GM21825 (cell line): ENCODE data around the gene SERPINI1.

Experiments used
- ATAC-seq: cut with Tn5 transposase; IDR thresholded peaks from one replicate; pipeline ENCODE4 v1.9.1; 2021; ENCODE audit warnings: mild to moderate bottlenecking, moderate library complexity; ENCODE audit not compliant: unreplicated experiment

Gene SERPINI1

DNA sequence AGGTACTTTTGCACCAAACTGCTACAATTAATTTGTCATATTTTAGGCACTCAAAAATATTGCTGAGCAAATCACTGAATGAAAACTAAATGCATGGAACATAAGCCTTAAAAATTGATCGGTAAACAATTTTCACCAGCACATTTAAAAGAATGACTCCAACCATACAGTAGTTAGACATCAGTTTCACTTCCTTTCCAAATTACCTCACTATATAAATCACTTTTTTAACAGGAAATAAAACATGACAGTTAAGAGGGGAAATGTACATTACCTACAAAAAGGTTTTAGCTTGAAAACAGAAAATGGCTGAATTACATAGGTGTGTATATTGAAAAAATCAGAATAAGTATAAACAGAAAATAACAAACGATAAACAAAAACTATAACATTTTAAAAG, 108.4 kb downstream of the SERPINI1 start:
- ATAC-seq: no peak

DNA sequence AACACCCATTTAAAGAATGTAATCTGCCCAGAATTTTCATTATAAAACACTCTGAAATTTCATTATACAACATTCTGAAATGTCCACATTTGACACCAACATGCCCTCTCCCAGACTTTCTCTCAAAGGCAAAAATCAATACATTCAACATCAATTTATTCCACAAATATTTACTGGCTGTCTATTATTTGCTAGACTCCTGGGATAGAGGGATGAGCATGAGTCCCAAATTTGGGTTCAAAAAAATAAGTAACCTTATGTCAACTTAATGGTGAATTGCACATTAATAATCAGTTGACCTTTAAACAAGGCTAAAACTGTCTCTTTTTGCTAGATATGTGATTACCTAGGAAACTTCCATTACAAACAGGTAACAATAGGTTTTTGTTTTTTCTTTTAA, 109.0 kb downstream of the SERPINI1 start:
- no peak for ATAC-seq

DNA sequence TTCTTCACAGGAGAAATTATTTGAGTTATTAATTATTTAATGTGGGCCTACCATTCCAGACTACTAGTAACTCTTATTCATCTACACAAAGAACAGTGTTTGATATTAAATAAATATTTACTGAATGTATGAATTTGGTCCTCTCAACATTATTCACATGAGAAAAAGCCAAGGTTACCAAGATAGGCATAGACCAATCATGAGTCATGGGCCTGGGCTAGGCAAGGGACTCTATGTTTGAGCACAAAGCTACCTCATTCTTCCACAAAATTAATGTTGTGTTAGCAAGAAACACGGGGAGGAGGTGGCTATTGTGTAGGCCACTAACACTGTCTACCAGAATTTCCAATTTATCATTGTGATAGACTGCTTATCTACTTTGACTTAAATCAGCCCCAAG, 115.7 kb downstream of the SERPINI1 start:
- ATAC-seq: no peak

DNA sequence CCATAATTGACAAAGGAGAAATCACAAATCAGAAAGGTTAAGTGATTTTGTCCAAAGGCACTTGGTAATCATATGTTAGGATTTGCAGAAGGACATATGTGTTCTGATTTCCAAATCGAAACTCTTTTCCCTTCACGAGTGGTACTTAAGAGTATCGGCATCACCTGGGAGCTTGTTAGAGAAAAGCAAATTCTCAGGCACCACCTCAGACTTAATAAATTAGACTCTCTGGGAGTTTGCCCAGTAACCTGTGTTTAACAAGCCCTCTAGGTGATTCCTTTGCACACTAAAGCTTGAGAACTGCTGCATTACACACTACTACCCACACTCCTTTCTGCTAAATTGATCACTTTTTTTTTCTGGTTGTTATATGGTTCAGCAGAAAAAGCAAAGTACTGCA, 116.2 kb downstream of the SERPINI1 start:
- no peak for ATAC-seq

DNA sequence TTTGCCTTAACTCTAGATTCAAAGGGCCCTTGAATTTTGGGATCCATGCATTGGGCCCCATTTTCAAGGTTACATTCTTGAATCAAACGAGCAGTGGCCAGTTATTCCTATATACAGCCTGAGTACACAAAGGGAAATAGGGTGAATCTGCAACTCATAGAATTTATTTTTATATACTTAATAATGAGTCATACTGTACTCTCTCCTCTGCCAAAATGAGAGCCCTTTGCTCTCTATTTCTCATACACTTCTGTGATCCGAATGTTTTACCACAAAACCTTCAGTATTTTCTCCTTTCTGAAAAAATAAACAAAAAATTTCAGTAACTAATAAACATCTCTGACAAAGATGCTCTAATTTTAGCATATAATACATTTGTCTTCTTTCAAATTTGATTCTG, 116.7 kb downstream of the SERPINI1 start:
- ATAC-seq: no peak

DNA sequence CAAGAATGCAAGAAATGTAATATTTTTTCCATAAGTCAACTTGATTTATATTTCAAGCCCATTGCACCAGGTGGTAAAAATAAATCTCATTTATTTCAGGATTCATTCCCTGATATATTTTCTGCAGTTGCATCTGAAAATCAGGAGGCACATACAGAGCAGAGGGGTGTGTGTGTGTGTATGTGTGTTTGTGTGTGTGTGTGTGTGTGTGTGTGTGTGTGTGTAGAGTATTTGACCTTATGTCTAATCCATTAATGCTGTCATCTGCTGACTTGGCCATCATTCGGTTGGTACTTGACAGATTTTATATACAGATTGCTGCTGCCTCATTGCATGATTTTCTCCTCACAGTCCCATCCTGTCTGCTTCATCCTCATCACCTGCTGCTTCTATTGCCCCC, 118.5 kb downstream of the SERPINI1 start:
- ATAC-seq: no peak

DNA sequence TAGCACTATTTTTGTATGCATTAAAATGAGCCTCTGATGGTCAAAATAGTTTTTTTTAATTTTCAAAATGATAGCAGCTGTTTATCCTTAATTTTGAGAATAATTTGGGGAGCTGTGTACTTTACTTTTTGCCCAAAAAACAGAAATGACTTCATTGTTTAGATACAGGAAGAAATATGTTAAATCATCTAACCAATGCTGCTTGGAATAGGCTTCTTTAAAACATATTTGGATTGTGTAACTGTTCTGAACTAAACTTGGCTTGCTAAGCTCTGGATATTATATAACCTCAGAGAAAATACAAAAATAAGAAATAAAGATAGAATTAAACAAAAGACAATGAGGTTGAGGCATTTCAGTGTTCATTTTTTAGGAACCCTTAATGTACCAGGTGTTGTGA, 119.3 kb downstream of the SERPINI1 start:
- ATAC-seq: no peak

DNA sequence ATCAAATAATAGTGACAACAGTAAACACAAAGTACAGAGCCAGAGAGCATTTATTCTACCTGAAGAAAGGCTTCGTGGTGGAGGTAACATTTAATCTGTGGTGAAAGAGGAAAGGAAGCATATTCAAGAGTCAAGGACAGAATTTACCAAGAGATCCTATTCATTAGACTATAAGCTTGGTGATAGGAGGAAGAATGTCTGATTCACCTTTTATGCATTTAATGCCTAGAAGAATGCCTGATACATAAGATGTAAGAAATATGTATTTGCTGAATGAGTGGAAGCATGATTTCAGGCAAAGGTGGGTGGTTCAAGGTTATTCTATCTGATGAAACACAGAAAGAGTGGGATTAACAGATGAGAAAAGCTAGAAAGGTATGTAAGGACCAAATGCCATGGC, 119.8 kb downstream of the SERPINI1 start:
- ATAC-seq: no peak

DNA sequence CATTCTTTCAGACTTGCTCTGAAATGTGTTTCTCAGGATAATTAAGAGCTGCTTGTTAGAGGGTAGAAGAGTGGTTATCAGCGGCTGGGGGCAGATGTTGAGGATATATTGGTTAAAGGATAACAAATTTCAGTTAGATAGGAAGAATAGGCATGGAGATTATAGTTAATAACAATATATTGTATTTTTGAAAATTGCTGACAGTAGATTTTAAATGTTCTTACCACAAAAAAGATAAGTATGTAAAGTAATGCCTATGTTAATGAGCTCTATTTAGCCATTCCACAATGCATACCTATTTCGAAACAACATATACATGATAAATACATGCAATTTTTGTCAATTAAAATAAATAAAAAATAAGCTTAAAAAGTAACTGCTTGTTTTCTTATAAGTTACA, 123.3 kb downstream of the SERPINI1 start:
- ATAC-seq: no peak

DNA sequence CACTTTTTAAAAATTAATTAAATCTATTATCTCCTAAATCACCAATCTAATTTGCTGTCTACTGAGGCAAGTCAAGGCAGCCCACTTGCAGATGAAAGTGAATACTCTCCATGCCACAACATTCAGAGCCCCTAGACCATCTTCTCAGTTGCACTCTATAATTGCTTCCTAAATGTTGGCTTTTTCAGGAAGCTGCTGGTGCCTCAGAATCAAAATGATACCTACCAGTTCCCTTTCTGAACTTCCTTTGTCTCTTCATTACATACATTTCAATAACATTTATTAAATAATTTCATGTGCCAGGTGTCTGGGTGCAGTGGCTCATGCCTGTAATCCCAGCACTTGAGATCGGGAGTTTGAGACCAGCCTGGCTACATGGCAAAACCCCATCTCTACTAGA, 124.1 kb downstream of the SERPINI1 start:
- ATAC-seq: no peak

DNA sequence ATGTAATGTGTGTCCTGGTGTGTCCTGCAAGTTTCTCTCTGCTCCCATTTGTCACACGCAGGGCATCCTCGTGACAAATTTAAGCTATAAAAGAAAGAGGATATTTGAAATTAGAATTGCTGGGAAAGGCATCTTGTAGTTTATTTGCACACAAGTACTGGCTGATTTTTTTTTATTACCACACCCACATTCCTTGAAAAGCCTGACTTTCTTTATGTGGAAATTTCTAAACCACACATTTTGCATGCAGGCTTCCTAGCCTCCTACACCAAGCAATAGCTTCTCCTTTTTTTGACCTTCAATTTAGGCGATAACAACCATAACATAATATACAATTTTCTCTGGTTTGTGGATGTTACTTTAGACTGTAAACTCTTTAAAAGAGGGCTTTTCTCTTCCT, 126.1 kb downstream of the SERPINI1 start:
- no peak for ATAC-seq

DNA sequence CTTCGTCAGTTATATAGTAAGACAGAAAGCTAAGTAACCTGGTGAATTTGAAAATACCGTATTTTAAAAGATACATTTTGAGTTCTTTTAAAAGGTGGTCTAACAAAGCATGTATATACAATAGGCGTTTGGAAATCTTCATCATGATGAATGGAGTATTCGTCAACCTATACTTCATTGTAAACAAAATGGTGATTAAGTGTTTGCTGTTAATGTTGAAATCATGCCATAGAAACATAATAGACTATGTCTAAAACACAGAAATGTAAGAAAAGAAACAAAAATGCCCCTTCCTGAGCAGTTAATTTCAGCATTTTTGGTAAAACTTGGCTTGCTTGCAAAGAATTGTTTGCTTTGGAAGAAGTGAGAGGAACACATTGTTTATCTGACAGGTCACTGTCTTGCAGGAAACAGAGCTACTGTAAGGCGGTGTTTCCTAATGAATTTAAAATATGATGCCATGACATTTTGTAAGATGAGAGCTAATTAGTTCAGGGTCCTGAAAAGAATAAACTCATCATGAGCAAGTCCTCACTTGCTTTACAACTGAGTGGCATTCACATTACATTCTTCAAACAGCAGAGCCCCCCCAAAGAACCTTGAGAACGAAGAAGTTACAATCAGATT, 126.7 kb downstream of the SERPINI1 start:
- no peak for ATAC-seq

DNA sequence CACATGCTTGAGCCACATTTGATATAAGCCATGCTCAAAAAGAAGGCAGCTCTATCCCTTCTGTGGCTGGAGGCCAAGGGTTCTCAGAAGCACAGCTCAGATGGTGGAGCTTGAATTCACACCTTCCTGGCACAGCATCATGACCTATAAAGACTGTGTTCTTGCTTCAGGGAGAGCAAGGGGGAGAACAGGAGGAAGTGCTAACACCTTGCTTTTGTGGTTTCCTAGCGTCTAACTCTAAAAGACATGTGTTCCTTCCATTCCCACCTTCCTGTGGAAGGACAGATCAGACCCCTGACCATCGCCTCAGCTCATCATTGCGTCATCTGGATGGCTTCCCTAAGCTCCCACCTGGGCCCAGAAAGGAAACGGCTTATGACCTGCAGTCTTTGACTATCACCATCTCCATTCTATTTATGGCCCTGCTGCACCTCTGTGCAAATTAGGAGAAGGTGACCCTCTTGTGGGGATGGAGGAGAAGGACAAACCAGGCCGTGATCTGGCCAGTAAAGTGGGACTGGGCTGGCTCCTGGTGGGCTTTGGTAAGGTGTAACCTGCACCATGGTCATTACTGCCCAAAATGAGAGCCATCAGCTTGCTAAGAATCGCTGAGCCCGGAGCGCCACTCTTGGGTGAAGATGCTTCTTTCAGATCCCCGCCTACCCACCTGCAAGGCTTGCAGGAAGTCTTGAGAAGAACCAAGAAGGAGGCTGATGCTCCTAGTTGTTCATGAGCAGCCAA, 128.5 kb downstream of the SERPINI1 start:
- no peak for ATAC-seq

DNA sequence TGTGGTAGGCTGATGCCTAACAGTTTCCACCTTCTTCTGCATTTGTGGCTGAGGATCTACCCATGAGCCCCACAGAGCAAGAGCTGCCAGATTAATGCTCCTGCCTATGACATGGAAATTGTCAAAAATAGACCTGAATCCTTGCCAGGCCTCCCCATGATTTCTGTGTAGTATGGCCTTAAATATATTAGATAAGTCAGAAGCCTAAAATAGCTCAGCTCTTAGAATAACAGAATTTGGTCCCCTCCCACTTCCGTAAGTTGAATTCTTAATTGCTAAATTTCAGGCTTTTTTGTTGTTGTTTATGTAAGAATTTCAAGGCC, 129.0 kb downstream of the SERPINI1 start:
- no peak for ATAC-seq

DNA sequence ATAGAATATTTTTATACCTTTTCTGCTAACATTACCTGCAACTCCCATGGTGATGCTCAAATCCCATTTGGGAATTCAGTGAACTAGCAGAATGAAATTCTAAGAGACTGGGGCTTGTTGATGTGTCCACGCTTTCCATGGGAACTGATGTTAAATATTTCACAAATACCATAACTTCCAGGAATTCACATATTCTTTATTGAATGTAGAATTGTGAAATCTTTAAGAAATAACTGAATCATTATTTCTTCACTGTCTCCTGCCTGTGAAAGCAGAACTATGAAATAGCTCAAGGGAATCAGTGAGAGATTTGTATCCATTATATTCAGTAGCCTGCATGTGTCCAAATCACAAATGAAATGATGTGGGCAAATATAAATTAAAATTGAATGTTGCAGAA, 130.8 kb downstream of the SERPINI1 start:
- ATAC-seq: no peak

DNA sequence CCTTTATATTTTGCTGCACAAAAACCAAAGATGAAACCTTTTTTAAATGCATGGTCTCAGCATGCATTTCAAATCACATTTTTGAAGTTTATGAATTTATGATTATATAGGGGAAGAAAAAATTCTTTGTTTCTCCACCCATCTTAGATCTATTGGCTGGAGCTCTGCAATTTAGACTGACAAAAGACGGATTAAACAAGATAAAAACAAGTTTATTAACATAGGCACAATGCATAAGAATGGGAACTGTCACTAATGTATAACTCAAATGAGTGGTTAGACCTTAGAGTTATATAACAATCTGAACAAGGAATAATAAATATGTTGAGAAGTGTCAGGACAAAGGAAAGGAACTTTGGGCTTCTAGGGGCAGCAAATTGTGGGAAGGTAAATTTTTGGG, 132.5 kb downstream of the SERPINI1 start:
- ATAC-seq: no peak

DNA sequence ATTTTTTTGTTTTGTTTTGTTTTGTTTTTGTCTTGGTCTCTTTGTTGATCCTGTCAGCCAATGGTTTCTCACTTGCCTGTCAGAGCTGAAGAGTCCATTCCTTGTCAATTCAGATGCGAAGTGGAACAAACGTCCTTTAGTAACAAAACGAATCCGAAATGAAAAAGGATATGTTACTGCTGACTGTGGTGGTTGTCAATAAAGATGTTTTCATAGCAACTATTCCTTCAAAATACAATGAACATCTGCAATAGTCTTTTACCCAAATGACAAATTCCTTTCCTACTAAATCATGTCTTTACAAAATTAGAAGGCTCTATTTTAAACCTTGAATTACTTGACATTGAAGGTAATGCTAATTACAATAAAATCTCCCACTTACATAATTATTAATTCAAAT, 134.7 kb downstream of the SERPINI1 start:
- ATAC-seq: no peak

DNA sequence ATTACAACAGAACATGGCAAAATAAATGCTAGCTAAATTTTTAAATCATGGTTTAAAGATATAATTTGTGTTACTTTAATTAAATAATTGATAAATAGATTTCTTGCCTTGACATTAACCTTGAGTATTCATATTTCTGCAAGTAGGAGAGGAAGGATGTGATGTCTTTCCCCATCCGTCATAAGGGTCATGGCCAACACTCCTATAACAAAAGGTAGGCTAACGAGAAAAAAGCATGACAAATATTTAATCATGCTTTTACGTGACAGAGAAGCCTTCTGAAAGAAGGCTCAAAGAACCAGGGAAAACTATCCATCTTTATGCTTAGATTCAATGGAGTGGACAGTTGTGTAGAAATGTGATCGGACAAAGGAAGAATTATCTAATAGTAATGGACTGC, 135.2 kb downstream of the SERPINI1 start:
- no peak for ATAC-seq

DNA sequence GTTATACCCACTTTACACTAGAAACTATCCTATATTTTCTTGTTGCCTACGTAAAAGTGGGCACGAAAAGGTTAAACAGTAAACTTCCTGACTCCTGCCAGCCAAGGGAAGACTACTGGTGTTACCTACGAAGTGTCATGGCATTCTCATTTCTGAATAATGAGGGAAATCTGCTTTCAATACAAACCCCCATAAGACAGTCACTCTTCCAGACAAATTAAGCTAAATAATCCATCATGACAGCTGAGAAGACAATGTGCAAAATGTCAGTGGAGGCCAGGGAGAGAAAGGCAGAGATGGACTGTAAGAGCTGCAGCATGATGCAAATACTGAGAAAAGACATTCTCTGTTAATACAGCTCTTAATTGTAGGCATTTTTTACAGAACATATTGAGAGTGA, 136.5 kb downstream of the SERPINI1 start:
- no peak for ATAC-seq

DNA sequence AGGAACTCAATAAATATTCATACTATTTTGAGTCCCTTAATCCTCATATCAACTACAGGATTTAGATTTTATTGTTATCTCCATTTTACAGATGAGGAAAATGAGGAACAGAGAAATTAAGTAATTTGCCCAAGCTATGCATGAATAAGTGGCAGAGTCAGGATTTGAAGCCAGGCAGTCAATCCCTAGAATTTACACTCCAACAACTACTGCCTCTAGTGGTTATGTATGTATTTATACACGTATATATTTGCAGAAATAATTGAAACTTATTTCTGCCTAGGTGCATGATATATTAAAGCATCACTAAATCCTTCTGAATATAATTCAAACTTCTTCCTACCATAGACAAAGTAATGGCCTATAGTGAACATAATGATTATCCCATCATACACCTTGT, 137.4 kb downstream of the SERPINI1 start:
- ATAC-seq: no peak

DNA sequence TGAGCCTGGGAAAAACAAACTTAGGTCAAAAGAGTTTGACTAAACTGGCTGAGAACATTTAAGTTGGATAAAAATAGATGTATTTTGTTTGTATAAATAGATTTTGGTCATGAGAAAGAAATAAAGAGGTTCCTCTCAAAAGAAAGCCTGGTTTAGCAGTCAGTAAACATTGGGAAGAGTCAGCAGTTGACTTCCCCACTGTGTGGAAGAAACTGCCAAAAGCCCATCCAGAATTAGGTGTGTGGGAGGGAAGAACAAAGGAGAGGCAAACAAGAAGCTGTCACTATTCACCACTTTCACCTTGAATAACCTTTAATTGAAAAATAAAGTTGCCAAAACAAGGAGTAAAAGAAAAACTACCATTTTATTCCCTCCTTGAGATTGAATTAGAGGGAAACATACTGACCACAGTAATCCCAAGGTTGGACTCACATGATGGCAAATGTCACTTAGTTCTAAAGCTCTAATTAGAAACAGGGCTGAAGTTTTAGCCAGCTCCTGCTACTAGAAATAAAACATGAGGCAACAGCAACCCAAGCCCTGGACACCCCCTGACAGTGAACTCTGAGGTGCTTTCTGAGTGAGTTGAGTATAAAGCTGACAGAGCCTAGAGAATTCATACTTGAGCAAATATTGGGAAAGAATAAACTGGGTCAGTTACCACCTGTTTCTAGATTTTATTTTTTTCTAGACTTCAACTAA, 139.3 kb downstream of the SERPINI1 start:
- ATAC-seq: no peak
